HL-60 (cell line): ENCODE measurements around the gene LGI2.

Experiments used
- DNase-seq, 2 experiments: peaks; one replicate each; pipeline ENCODE4 v3.0.0-alpha.2; 2010 to 2020; ENCODE audit warnings: low read depth in 1 of 2, low spot score in 1 of 2
- H3K27ac ChIP-seq: fragments of 250-450 bp; sonication (Bioruptor Pico); replicated peaks from 2 replicates; pipeline ENCODE4 v1.5.1; 2020; ENCODE audit warnings: mild to moderate bottlenecking, moderate library complexity
- H3K27me3 ChIP-seq: fragments of 250-450 bp; sonication (Bioruptor Pico); 2 replicates; pipeline ENCODE4 v1.5.1; 2021; ENCODE audit warnings: mild to moderate bottlenecking, moderate library complexity; ENCODE audit not compliant: insufficient read depth, poor library complexity, severe bottlenecking
- H3K4me3 ChIP-seq: replicated peaks from 2 replicates; pipeline ENCODE4 v1.5.1; 2011; ENCODE audit warnings: mild to moderate bottlenecking, control low read depth, low read length; ENCODE audit not compliant: insufficient read depth
- GABPA ChIP-seq: IDR thresholded peaks from 2 replicates; pipeline ENCODE4 v1.6.1; 2012; ENCODE audit warnings: low read depth
- POLR2AphosphoS5 ChIP-seq: IDR thresholded peaks from 2 replicates; pipeline ENCODE4 v1.6.1; 2012; ENCODE audit warnings: low read depth
- SPI1 ChIP-seq: IDR thresholded peaks from 2 replicates; pipeline ENCODE4 v1.6.1; 2012; ENCODE audit warnings: low read depth, mild to moderate bottlenecking, borderline replicate concordance
- TF ChIP-seq, protein P1 (sequence below): IDR thresholded peaks from 2 replicates; pipeline ENCODE4 v1.6.1; 2012; ENCODE audit warnings: low read depth; ENCODE audit not compliant: insufficient replicate concordance
- TF ChIP-seq, protein P2 (sequence below): IDR thresholded peaks from one replicate; pipeline ENCODE4 v1.5.1; 2011; ENCODE audit warnings: low read length, control low read depth, inconsistent platforms; ENCODE audit not compliant: insufficient read depth

The LGI2 gene

DNA sequence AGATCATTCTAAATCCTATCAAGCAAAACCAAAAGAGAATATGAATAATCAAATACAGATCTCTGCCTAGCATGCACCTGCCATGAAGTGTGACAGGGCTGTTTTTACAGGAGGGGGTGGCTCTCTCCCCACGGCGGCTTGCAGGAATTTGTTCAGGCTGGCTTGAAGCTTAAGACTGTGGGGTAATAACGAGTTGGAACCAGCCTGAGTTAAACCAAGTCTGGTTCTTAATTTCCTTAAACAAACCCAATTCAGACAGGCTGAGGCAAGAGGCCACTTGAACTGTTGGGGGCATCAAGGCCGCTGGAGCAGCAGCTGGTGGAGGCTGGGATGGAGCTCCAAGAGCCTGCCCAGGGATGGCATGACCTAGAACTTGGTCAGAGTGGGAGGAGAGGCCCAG, 45.1 kb upstream of the LGI2 start:
- DNase-seq, result no peak
- Histone ChIP-seq H3K27me3 (no peaks in the 10 kb centered on the region), H3K27ac (no peak overlapping the region), H3K4me3 (no peak overlapping the region)
- TF ChIP-seq, protein P1, sequence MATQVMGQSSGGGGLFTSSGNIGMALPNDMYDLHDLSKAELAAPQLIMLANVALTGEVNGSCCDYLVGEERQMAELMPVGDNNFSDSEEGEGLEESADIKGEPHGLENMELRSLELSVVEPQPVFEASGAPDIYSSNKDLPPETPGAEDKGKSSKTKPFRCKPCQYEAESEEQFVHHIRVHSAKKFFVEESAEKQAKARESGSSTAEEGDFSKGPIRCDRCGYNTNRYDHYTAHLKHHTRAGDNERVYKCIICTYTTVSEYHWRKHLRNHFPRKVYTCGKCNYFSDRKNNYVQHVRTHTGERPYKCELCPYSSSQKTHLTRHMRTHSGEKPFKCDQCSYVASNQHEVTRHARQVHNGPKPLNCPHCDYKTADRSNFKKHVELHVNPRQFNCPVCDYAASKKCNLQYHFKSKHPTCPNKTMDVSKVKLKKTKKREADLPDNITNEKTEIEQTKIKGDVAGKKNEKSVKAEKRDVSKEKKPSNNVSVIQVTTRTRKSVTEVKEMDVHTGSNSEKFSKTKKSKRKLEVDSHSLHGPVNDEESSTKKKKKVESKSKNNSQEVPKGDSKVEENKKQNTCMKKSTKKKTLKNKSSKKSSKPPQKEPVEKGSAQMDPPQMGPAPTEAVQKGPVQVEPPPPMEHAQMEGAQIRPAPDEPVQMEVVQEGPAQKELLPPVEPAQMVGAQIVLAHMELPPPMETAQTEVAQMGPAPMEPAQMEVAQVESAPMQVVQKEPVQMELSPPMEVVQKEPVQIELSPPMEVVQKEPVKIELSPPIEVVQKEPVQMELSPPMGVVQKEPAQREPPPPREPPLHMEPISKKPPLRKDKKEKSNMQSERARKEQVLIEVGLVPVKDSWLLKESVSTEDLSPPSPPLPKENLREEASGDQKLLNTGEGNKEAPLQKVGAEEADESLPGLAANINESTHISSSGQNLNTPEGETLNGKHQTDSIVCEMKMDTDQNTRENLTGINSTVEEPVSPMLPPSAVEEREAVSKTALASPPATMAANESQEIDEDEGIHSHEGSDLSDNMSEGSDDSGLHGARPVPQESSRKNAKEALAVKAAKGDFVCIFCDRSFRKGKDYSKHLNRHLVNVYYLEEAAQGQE, result no peak
- no peak for TF ChIP-seq SPI1
- TF ChIP-seq, protein P2, sequence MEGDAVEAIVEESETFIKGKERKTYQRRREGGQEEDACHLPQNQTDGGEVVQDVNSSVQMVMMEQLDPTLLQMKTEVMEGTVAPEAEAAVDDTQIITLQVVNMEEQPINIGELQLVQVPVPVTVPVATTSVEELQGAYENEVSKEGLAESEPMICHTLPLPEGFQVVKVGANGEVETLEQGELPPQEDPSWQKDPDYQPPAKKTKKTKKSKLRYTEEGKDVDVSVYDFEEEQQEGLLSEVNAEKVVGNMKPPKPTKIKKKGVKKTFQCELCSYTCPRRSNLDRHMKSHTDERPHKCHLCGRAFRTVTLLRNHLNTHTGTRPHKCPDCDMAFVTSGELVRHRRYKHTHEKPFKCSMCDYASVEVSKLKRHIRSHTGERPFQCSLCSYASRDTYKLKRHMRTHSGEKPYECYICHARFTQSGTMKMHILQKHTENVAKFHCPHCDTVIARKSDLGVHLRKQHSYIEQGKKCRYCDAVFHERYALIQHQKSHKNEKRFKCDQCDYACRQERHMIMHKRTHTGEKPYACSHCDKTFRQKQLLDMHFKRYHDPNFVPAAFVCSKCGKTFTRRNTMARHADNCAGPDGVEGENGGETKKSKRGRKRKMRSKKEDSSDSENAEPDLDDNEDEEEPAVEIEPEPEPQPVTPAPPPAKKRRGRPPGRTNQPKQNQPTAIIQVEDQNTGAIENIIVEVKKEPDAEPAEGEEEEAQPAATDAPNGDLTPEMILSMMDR, result no peak
- no peak for TF ChIP-seq GABPA
- no peak for TF ChIP-seq POLR2AphosphoS5

DNA sequence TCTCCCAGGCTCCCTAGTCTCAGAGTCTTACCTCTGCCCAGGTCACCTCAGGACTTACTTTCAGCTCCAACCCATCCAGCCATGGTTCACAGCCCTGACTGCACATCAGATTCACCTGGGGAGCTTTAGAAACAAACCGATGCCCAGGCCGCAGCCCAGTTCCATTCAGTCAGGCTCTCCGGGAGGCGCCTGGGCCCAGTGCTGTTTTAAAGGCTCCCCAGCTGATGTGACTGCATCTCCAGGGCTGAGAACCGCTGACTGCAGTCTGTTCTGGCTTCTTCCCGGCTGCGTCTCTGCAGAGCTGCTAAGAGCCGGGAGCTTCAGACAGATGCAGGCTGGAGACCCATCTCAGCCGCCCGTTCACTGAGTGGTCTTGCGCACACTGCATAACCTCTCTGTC, 44.4 kb upstream of the LGI2 start:
- no peak overlapping the region for H3K27ac ChIP-seq
- H3K27me3 ChIP-seq, result no peaks in the 10 kb centered on the region
- TF ChIP-seq GABPA (no peak), POLR2AphosphoS5 (no peak), SPI1 (no peak)
- TF ChIP-seq, protein P2, result no peak
- TF ChIP-seq, protein P1, result no peak
- no peak overlapping the region for H3K4me3 ChIP-seq
- DNase-seq, result no peak

DNA sequence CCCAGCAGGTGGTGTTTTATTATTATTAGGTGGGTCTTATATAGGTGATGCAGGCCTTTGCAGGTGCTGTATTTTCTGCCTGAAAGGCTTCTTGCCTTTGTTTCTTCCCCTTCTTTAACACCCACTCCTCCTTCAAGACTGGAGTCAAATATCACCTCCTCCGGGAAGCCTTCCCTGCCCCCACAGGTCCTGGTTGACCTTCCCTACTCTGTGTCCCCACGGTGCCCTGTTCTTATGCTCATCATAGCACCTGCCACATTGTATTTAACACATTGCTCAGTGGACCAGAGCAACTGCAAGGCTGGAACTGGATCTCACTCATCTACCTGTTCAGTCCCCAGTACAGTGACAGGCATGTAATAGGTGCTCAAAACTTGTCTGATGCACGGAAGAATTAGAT, 39.8 kb upstream of the LGI2 start:
- peaks cover 2% of the 10 kb centered on the region for H3K27me3 ChIP-seq

DNA sequence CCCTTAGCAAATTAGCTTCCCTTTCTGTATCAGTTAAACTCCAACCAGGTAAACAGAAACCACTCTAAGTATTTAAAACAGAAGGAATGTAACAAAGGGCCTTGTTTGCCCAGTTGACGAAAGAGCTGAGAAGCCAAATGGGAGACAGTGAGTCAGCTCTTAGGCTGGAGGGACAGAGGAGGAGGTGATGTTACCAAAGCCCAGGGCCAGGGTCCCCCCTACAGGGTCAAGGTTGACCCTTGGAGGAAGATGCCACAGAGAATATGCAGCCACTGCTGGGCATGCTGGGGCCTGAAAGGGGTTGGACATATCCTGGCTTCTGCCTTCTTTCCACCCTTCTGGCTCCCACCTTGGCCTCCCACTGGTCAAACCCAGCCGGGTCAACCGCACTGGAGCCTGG, 38.3 kb upstream of the LGI2 start:
- peaks cover 2% of the 10 kb centered on the region for H3K27me3 ChIP-seq
- no peak for DNase-seq
- H3K27ac ChIP-seq, result no peak overlapping the region
- no peak overlapping the region for H3K4me3 ChIP-seq
- TF ChIP-seq, protein P1, result no peak
- no peak for TF ChIP-seq GABPA
- no peak for TF ChIP-seq SPI1
- no peak for TF ChIP-seq POLR2AphosphoS5
- TF ChIP-seq, protein P2, result no peak

More for the DNA sequence above, 39.8 kb upstream of the LGI2 start:
- DNase-seq, result no peak
- no peak overlapping the region for H3K27ac ChIP-seq
- TF ChIP-seq, protein P2, result no peak
- TF ChIP-seq SPI1, result no peak
- H3K4me3 ChIP-seq, result no peak overlapping the region
